ENCODE results near the gene PALM. TPM values are rescaled to one million over a fixed set of nuclear protein-coding genes. Genes with fewer than 3 reads are reported as not detected.

The PALM gene
- total RNA-seq, 1 experiment from 2014 or later, result 18.5 TPM

- H3K36me3 Mint-ChIP-seq (ENCODE audit: insufficient read depth in 1 of 3, low read depth in 3 of 3), result peaks cover 21 to 25% (median 25%) of the 10 kb centered on the region in 3 experiments; a peak in 6 of 7 replicates
Measured at GRCh38 chr19:795691-796581, 87.2 kb downstream of the PALM start.

More at GRCh38 chr19:795691-796581, 87.2 kb downstream of the PALM start:
- H3K79me2 ChIP-seq (ENCODE audit: insufficient read depth, low read length), result peaks cover 28% of the 10 kb centered on the region
- WGBS (ENCODE audit: extremely low coverage, insufficient read length, low lambda C conversion rate), result no CpG with 5 or more reads among the region's 39 CpGs
- no peak overlapping the region for H4K5ac ChIP-seq (ENCODE audit: insufficient read length, low read depth, low read length)
- H3K9me3 ChIP-seq (ENCODE audit: control insufficient read depth, low read depth, low read length), result no peaks in the 10 kb centered on the region
- H2AK5ac ChIP-seq (ENCODE audit: insufficient read length, low read length), result no peak overlapping the region
- no peak overlapping the region for H3K18ac ChIP-seq (ENCODE audit: insufficient read length, low read depth, low read length)
- H3K14ac ChIP-seq (ENCODE audit: insufficient read depth, low read length), result no peak overlapping the region
- H2BK120ac ChIP-seq (ENCODE audit: low read depth, low read length, poor library complexity, severe bottlenecking), result no peak overlapping the region
- H3K27me3 Mint-ChIP-seq (ENCODE audit: low read depth), result no peaks in the 10 kb centered on the region
- no peak overlapping the region for H3K27ac Mint-ChIP-seq
- H3K4me1 ChIP-seq (ENCODE audit: insufficient read depth, low read length), result no peaks in the 10 kb centered on the region; the same call in 1 of the 2 replicates
- H2BK15ac ChIP-seq (ENCODE audit: low read depth, low read length), result no peak overlapping the region
- H3K9me3 Mint-ChIP-seq, result no peaks in the 10 kb centered on the region; a peak in 1 of 5 replicates
- H3K4me3 Mint-ChIP-seq, result peak overlapping the region; percentile 35 to 74; a peak in 2 of 5 replicates
- H2BK5ac ChIP-seq (ENCODE audit: insufficient read length, low read length), result no peak overlapping the region
- H2AFZ ChIP-seq (ENCODE audit: low read length), result no peak overlapping the region
- H3K23ac ChIP-seq (ENCODE audit: insufficient read length, low read depth, low read length), result no peak overlapping the region
- no peak overlapping the region for H3K9ac ChIP-seq (ENCODE audit: extremely low read depth, insufficient read length, low read length)
- H2BK20ac ChIP-seq (ENCODE audit: low read depth, low read length, poor library complexity, severe bottlenecking), result no peak overlapping the region
- no peak overlapping the region for H3K4me2 ChIP-seq (ENCODE audit: insufficient read depth, insufficient read length, low read length)
- no peak overlapping the region for H4K91ac ChIP-seq (ENCODE audit: insufficient read length, low read depth, low read length)
- peak; percentile 28 for DNase-seq
- H4K8ac ChIP-seq (replicated peaks; ENCODE audit: insufficient read length, low read depth, low read length), result no peak overlapping the region
- H3K27me3 ChIP-seq (ENCODE audit: insufficient read depth, low read length), result no peaks in the 10 kb centered on the region
- H3K4me1 Mint-ChIP-seq, result peaks cover 24 to 34% of the 10 kb centered on the region in 2 experiments
- no peak overlapping the region for H3K56ac ChIP-seq (ENCODE audit: insufficient read length, low read depth, low read length)
- no peak overlapping the region for H3K4ac ChIP-seq (ENCODE audit: low read depth, low read length)
- H3K23me2 ChIP-seq (ENCODE audit: insufficient read length, low read depth, low read length, poor library complexity, severe bottlenecking), result peaks cover 9% of the 10 kb centered on the region
- peaks cover 3% of the 10 kb centered on the region for H3K79me1 ChIP-seq (ENCODE audit: insufficient read depth, low read depth, low read length, poor library complexity, severe bottlenecking)
- H4K20me1 ChIP-seq (ENCODE audit: control insufficient read depth, insufficient read depth, insufficient read length), result peaks cover 4% of the 10 kb centered on the region
- no peak overlapping the region for H3T11ph ChIP-seq (ENCODE audit: low read length)
- no peak overlapping the region for H2BK12ac ChIP-seq (ENCODE audit: insufficient read length, low read depth, low read length)
- TF ChIP-seq, protein P1, sequence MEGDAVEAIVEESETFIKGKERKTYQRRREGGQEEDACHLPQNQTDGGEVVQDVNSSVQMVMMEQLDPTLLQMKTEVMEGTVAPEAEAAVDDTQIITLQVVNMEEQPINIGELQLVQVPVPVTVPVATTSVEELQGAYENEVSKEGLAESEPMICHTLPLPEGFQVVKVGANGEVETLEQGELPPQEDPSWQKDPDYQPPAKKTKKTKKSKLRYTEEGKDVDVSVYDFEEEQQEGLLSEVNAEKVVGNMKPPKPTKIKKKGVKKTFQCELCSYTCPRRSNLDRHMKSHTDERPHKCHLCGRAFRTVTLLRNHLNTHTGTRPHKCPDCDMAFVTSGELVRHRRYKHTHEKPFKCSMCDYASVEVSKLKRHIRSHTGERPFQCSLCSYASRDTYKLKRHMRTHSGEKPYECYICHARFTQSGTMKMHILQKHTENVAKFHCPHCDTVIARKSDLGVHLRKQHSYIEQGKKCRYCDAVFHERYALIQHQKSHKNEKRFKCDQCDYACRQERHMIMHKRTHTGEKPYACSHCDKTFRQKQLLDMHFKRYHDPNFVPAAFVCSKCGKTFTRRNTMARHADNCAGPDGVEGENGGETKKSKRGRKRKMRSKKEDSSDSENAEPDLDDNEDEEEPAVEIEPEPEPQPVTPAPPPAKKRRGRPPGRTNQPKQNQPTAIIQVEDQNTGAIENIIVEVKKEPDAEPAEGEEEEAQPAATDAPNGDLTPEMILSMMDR (conservative IDR thresholded peaks at IDR 0.05), result no peak
- no peak overlapping the region for H3K27ac ChIP-seq (ENCODE audit: insufficient read length, low read depth, low read length)
